ENCODE measurements around the gene EI24. TPM values are rescaled to one million over a fixed set of nuclear protein-coding genes. Genes with fewer than 3 reads are reported as not detected.

EI24 gene
- total and polyA plus RNA-seq, 2 donors (not counting 1 experiment from before 2014, with no cell fraction given), result 12.9 to 21.9 TPM

- TF ChIP-seq EZH2 (IDR thresholded peaks at IDR 0.05; ENCODE audit: borderline replicate concordance, insufficient read depth, low read depth, low read length, poor library complexity, severe bottlenecking), result no peak
- no peak for TF ChIP-seq CTCF (IDR thresholded peaks at IDR 0.05)
- Histone ChIP-seq H3K27me3 (replicated peaks in 1 of 4; ENCODE audit: control extremely low read depth in 1 of 4, control insufficient read depth in 3 of 4, insufficient read depth in 4 of 4, low read length in 3 of 4) (no peaks in the 10 kb centered on the region), H4K20me1 (ENCODE audit: control insufficient read depth, insufficient read depth, low read length, poor library complexity, severe bottlenecking) (no peaks in the 10 kb centered on the region), H2AFZ (ENCODE audit: insufficient read depth, low read depth, low read length, poor library complexity, severe bottlenecking) (no peak overlapping the region), H3K27ac (ENCODE audit: low read length in 2 of 2) (no peak overlapping the region), H3K9me3 (ENCODE audit: control extremely low read depth in 1 of 3, control insufficient read depth in 2 of 3, insufficient read depth in 1 of 3, low read length in 2 of 3) (peaks cover 0 to 5% (median 0%) of the 10 kb centered on the region in 3 donors), H3K9ac (ENCODE audit: low read length) (no peak overlapping the region), H3K4me1 (ENCODE audit: control insufficient read depth in 2 of 2, insufficient read depth in 2 of 2, low read length in 2 of 2) (no peaks in the 10 kb centered on the region), H3K36me3 (replicated peaks in 1 of 2; ENCODE audit: control extremely low read depth in 1 of 2, control insufficient read depth in 1 of 2, extremely low read depth in 1 of 2, insufficient read depth in 2 of 2, low read length in 1 of 2) (no peaks in the 10 kb centered on the region), H3K4me2 (replicated peaks; ENCODE audit: low read depth, low read length, poor library complexity, severe bottlenecking) (no peak overlapping the region), H3K79me2 (ENCODE audit: control insufficient read depth, insufficient read depth, low read length) (no peaks in the 10 kb centered on the region), H3K4me3 (ENCODE audit: control extremely low read depth in 1 of 5, extremely low read depth in 1 of 5, insufficient read depth in 1 of 5, low read depth in 2 of 5, low read length in 4 of 5) (no peak overlapping the region)
- Mint-ChIP-seq H3K27ac (no peak overlapping the region), H3K9me3 (ENCODE audit: insufficient read depth) (no peaks in the 10 kb centered on the region), H3K27me3 (no peaks in the 10 kb centered on the region), H3K4me3 (no peak overlapping the region), H3K4me1 (no peaks in the 10 kb centered on the region)
- WGBS (ENCODE audit: insufficient coverage), result 37% methylated on average over 2 of the region's 4 CpGs
- DNase-seq (no peak), ATAC-seq (ENCODE audit: low read depth) (no peak)
- POLR2A ChIA-PET, result no interaction called here
- CTCF ChIA-PET, result interaction anchor here (1.9 kb wide), 1 partner anchor 63 kb away, joined by 5 read pairs; the partner anchor contains the start of gene CHEK1
- intact Hi-C loops (cut with micrococcal nuclease), result loop anchor here (10.0 kb wide), 1 partner anchor 488 kb away; no protein-coding TSS in a partner anchor
Observed at GRCh38 chr11:125562430-125562829, 6.8 kb upstream of the EI24 start.

DNA sequence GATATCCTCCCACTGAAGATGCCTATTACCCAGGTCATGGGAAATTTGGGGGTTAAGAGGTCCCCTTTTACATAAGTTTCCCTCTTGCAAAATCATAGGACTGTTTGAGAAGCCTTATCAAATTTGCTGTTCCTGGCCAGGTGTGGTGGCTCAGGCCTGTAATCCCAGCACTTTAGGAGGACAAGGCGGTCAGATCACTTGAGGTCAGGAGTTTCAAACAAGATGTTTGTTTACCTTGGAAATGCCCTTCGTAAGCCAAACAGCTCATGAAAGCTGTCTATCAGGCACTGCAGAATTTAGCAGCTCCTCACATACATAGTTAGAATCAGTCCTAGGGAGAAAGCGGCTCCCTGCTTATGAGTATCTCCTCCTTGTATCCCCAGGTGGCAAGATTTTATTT lies 4.9 kb upstream of the EI24 start:
- peaks cover 0 to 5% (median 0%) of the 10 kb centered on the region in 3 donors for H3K9me3 ChIP-seq (ENCODE audit: control extremely low read depth in 1 of 3, control insufficient read depth in 2 of 3, insufficient read depth in 1 of 3, low read length in 2 of 3)
- CTCF ChIA-PET, result no interaction called here
- no peak for TF ChIP-seq CTCF (IDR thresholded peaks at IDR 0.05)
- no peak for TF ChIP-seq EZH2 (IDR thresholded peaks at IDR 0.05; ENCODE audit: borderline replicate concordance, insufficient read depth, low read depth, low read length, poor library complexity, severe bottlenecking)
- H3K4me1 Mint-ChIP-seq, result peaks cover 4% of the 10 kb centered on the region
- POLR2A ChIA-PET, result no interaction called here
- H3K4me1 ChIP-seq (ENCODE audit: control insufficient read depth in 2 of 2, insufficient read depth in 2 of 2, low read length in 2 of 2), result peaks cover 0 to 4% of the 10 kb centered on the region in 2 donors
- H3K79me2 ChIP-seq (ENCODE audit: control insufficient read depth, insufficient read depth, low read length), result peaks cover 6% of the 10 kb centered on the region
- no peak overlapping the region for H3K27ac Mint-ChIP-seq
- H3K4me3 Mint-ChIP-seq, result no peak overlapping the region
- H3K27ac ChIP-seq (ENCODE audit: low read length in 2 of 2), result no peak overlapping the region
- DNase-seq (no peak), ATAC-seq (ENCODE audit: low read depth) (no peak)
- no peaks in the 10 kb centered on the region for H3K27me3 Mint-ChIP-seq
- H3K27me3 ChIP-seq (replicated peaks in 1 of 4; ENCODE audit: control extremely low read depth in 1 of 4, control insufficient read depth in 3 of 4, insufficient read depth in 4 of 4, low read length in 3 of 4), result no peaks in the 10 kb centered on the region
- H3K9ac ChIP-seq (ENCODE audit: low read length), result no peak overlapping the region
- H3K9me3 Mint-ChIP-seq (ENCODE audit: insufficient read depth), result no peaks in the 10 kb centered on the region
- no peak overlapping the region for H2AFZ ChIP-seq (ENCODE audit: insufficient read depth, low read depth, low read length, poor library complexity, severe bottlenecking)
- H3K36me3 ChIP-seq (replicated peaks in 1 of 2; ENCODE audit: control extremely low read depth in 1 of 2, control insufficient read depth in 1 of 2, extremely low read depth in 1 of 2, insufficient read depth in 2 of 2, low read length in 1 of 2), result no peaks in the 10 kb centered on the region
- intact Hi-C loops (cut with micrococcal nuclease), result loop anchor here (10.0 kb wide), 1 partner anchor 490 kb away; no protein-coding TSS in a partner anchor
- H3K4me2 ChIP-seq (replicated peaks; ENCODE audit: low read depth, low read length, poor library complexity, severe bottlenecking), result no peak overlapping the region
- 100% methylated on average over 1 of the region's 3 CpGs for WGBS (ENCODE audit: insufficient coverage)
- H4K20me1 ChIP-seq (ENCODE audit: control insufficient read depth, insufficient read depth, low read length, poor library complexity, severe bottlenecking), result no peaks in the 10 kb centered on the region
- no peak overlapping the region for H3K4me3 ChIP-seq (ENCODE audit: control extremely low read depth in 1 of 5, extremely low read depth in 1 of 5, insufficient read depth in 1 of 5, low read depth in 2 of 5, low read length in 4 of 5)
